ENCODE data around the gene RNF4.

GRCh38 chr4:2558301-2558700 is 89.4 kb downstream of the RNF4 start:
- TF ChIP-seq SUZ12 (IDR thresholded peaks at IDR 0.05; ENCODE audit: extremely low read depth, insufficient read depth, insufficient read length) (no peak), ZNF274 (IDR thresholded peaks at IDR 0.05; ENCODE audit: low read depth, low read length) (no peak), YY1 (IDR thresholded peaks at IDR 0.05; ENCODE audit: insufficient read depth, insufficient read length) (no peak)
